HCT116 (cell line): ENCODE results near the gene OS9. TPM values are rescaled to one million over a fixed set of nuclear protein-coding genes. Genes with fewer than 3 reads are reported as not detected.
A peak's percentile ranks its signal among the peaks of the same experiment; 100 is the strongest.

Experiments
- ATAC-seq: fragments of 200-7000 bp; cut with Tn5 transposase; 2 replicates; pipeline ENCODE4 v1.9.1; 2020; ENCODE audit warnings: mild to moderate bottlenecking, moderate library complexity
- BruUV-seq: library from RNA; stranded (reverse); fragments of 400-500 nt; replicated peaks from 2 replicates; lab custom pipeline; 2021; lab: Mats Ljungman, UMichigan
- CTCF ChIA-PET: fragments of 300-600 bp; sonication (Branson Sonifier 250); formaldehyde crosslinking; loops from one replicate; lab custom pipeline; 2021; ENCODE audit warnings: antibody characterized with exemption; lab: Charles Lee
- POLR2A ChIA-PET: fragments of 300-600, 350-600 bp; sonication (Branson Sonifier 250); formaldehyde crosslinking; loops from one replicate; lab custom pipeline; 2021; ENCODE audit warnings: antibody characterized with exemption; lab: Charles Lee
- RAD21 ChIA-PET, 2 experiments: fragments of 300-600 bp; sonication (Branson Sonifier 250); formaldehyde crosslinking; loops; one replicate each; lab custom pipeline; 2023; ENCODE audit warnings: low total read pairs in 2 of 2; ENCODE audit not compliant: uncharacterized antibody in 2 of 2, unreplicated experiment in 2 of 2, low non-redundant PET in 1 of 2; lab: Charles Lee
- DNase-seq: peaks from one replicate; pipeline ENCODE4 v3.0.0-alpha.2; 2010; ENCODE audit warnings: low read depth, low spot score
- H2AFZ ChIP-seq: fragments of 200-600 bp; shearing (Covaris generic), sonication (generic); 2 replicates; pipeline ENCODE4 v1.6.1; 2017; ENCODE audit warnings: low read depth, mixed run types, mixed read lengths, antibody characterized with exemption, low read length; ENCODE audit not compliant: poor library complexity, severe bottlenecking
- H3K27ac ChIP-seq: 2 replicates; pipeline ENCODE4 v1.5.1; 2012; ENCODE audit warnings: low read depth, low read length
- H3K27me3 ChIP-seq: fragments of 200-600 bp; sonication (generic); 2 replicates; pipeline ENCODE4 v1.6.1; 2016; ENCODE audit warnings: mixed run types, low read length, mixed read lengths; ENCODE audit not compliant: insufficient read depth
- H3K36me3 ChIP-seq, 2 experiments: fragments of 200-500 bp in 1 of 2; fragments of 200-600 bp in 1 of 2; sonication (Bioruptor generic) in 1 of 2; sonication (generic) in 1 of 2; 2 replicates each; pipeline versions ENCODE4 v1.5.1 to v1.6.1; 2014 to 2016; ENCODE audit warnings: low read length in 2 of 2, inconsistent platforms in 1 of 2, mixed read lengths in 1 of 2, mixed run types in 1 of 2; ENCODE audit not compliant: insufficient read depth in 2 of 2, control insufficient read depth in 1 of 2
- H3K4me1 ChIP-seq, 2 experiments: fragments of 200-600 bp in 1 of 2; sonication (generic) in 1 of 2; 2 replicates each; pipeline versions ENCODE4 v1.5.1 to v1.6.1; 2012 to 2017; ENCODE audit warnings: low read length in 2 of 2, inconsistent platforms in 1 of 2, mild to moderate bottlenecking in 1 of 2, mixed read lengths in 1 of 2, mixed run types in 1 of 2, moderate library complexity in 1 of 2; ENCODE audit not compliant: insufficient read depth in 2 of 2, control insufficient read depth in 1 of 2
- H3K4me2 ChIP-seq: fragments of 200-600 bp; sonication (generic); 2 replicates; pipeline ENCODE4 v1.6.1; 2017; ENCODE audit warnings: mixed run types, low read length, mixed read lengths
- H3K4me3 ChIP-seq, 2 experiments: fragments of 200-600 bp in 1 of 2; sonication (generic) in 1 of 2; replicated peaks in 1 of 2; 2 replicates each; pipeline ENCODE4 v1.5.1; 2011 to 2016; ENCODE audit warnings: low read length in 2 of 2, control low read depth in 1 of 2, low read depth in 1 of 2, mild to moderate bottlenecking in 1 of 2, mixed read lengths in 1 of 2, mixed run types in 1 of 2
- H3K79me2 ChIP-seq: fragments of 200-600 bp; sonication (generic); 2 replicates; pipeline ENCODE4 v1.6.1; 2017; ENCODE audit warnings: mild to moderate bottlenecking, mixed run types, low read length, moderate library complexity, mixed read lengths; ENCODE audit not compliant: insufficient read depth
- H3K9ac ChIP-seq: fragments of 200-600 bp; sonication (generic); 2 replicates; pipeline ENCODE4 v1.6.1; 2016; ENCODE audit warnings: low read length, mixed read lengths
- H3K9me2 ChIP-seq: fragments of 200-600 bp; sonication (generic), shearing (Covaris generic); 2 replicates; pipeline ENCODE4 v1.6.1; 2017; ENCODE audit warnings: mixed run types, mild to moderate bottlenecking, moderate library complexity; ENCODE audit not compliant: insufficient read depth
- H3K9me3 ChIP-seq, 2 experiments: fragments of 200-500 bp in 1 of 2; fragments of 200-600 bp in 1 of 2; sonication (Bioruptor generic) in 1 of 2; sonication (generic) in 1 of 2; 2 replicates each; pipeline ENCODE4 v1.6.1; 2014 to 2017; ENCODE audit warnings: low read length in 2 of 2, mixed read lengths in 2 of 2, inconsistent platforms in 1 of 2, low read depth in 1 of 2, mild to moderate bottlenecking in 1 of 2, mixed run types in 1 of 2, moderate library complexity in 1 of 2; ENCODE audit not compliant: control insufficient read depth in 1 of 2, insufficient read depth in 1 of 2
- H4K20me1 ChIP-seq: fragments of 200-600 bp; sonication (generic), shearing (Covaris generic); 2 replicates; pipeline ENCODE4 v1.6.1; 2017; ENCODE audit warnings: mixed run types, mild to moderate bottlenecking, moderate library complexity; ENCODE audit not compliant: insufficient read depth
- ATF3 ChIP-seq: IDR thresholded peaks from 2 replicates; pipeline ENCODE4 v1.6.1; 2012
- CBX3 ChIP-seq: IDR thresholded peaks from 2 replicates; pipeline ENCODE4 v1.6.1; 2012; ENCODE audit warnings: low read depth
- CEBPB ChIP-seq: IDR thresholded peaks from 2 replicates; pipeline ENCODE4 v1.6.1; 2012; ENCODE audit warnings: low read depth
- EGR1 ChIP-seq: IDR thresholded peaks from 2 replicates; pipeline ENCODE4 v1.6.1; 2012; ENCODE audit warnings: low read depth
- ELF1 ChIP-seq: IDR thresholded peaks from 2 replicates; pipeline ENCODE4 v1.6.1; 2012; ENCODE audit warnings: low read depth, borderline replicate concordance
- EZH2phosphoT487 ChIP-seq: fragments of 200-600 bp; IDR thresholded peaks from 2 replicates; pipeline ENCODE4 v1.6.1; 2018; ENCODE audit warnings: antibody characterized with exemption, borderline replicate concordance
- FOSL1 ChIP-seq: IDR thresholded peaks from 2 replicates; pipeline ENCODE4 v1.6.1; 2012; ENCODE audit warnings: low read depth
- JUND ChIP-seq: IDR thresholded peaks from 2 replicates; pipeline ENCODE4 v1.6.1; 2012
- MAX ChIP-seq: IDR thresholded peaks from 2 replicates; pipeline ENCODE4 v1.6.1; 2012
- POLR2AphosphoS5 ChIP-seq: IDR thresholded peaks from 2 replicates; pipeline ENCODE4 v1.6.1; 2011; ENCODE audit warnings: mild to moderate bottlenecking, low read depth, low read length, moderate library complexity
- RAD21 ChIP-seq: IDR thresholded peaks from 2 replicates; pipeline ENCODE4 v1.6.1; 2012; ENCODE audit warnings: low read depth, mild to moderate bottlenecking
- REST ChIP-seq: IDR thresholded peaks from 2 replicates; pipeline ENCODE4 v1.6.1; 2012; ENCODE audit warnings: low read depth
- SIN3A ChIP-seq: IDR thresholded peaks from 2 replicates; pipeline ENCODE4 v1.6.1; 2012; ENCODE audit warnings: low read depth
- SP1 ChIP-seq: IDR thresholded peaks from 2 replicates; pipeline ENCODE4 v1.6.1; 2012; ENCODE audit warnings: low read depth
- SRF ChIP-seq: IDR thresholded peaks from 2 replicates; pipeline ENCODE4 v1.6.1; 2012; ENCODE audit warnings: low read depth
- YY1 ChIP-seq: IDR thresholded peaks from 2 replicates; pipeline ENCODE4 v1.6.1; 2011; ENCODE audit warnings: low read length, low read depth, moderate library complexity, mild to moderate bottlenecking; ENCODE audit not compliant: insufficient replicate concordance; ENCODE audit errors: extremely low read depth
- ZFX ChIP-seq: fragments of 450-650 bp; IDR thresholded peaks from 2 replicates; pipeline ENCODE4 v1.6.1; 2017
- ZNF274 ChIP-seq: fragments of 200-500 bp; sonication (Bioruptor generic); IDR thresholded peaks from 2 replicates; pipeline ENCODE4 v1.6.1; 2014; ENCODE audit warnings: mild to moderate bottlenecking, low read depth, low read length, inconsistent platforms
- intact Hi-C: fragments of 100-400 bp; cut with micrococcal nuclease; formaldehyde crosslinking; loops from 2 replicates; pipeline ENCODE4 v1.10.0; 2022
- total RNA-seq: library from RNA; stranded (reverse); gene quantifications from one replicate; pipeline ENCODE4 v1.2.1, GENCODE V29; 2021; ENCODE audit not compliant: unreplicated experiment
- TF ChIP-seq, protein P1 (sequence below), 3 experiments: fragments of 200-600 bp in 1 of 3; sonication (generic) in 1 of 3; IDR thresholded peaks in 2 of 3; conservative IDR thresholded peaks in 1 of 3; 2 replicates each; pipeline ENCODE4 v1.5.1; 2012 to 2017; ENCODE audit warnings: low read depth in 2 of 3, low read length in 2 of 3, antibody characterized with exemption in 1 of 3, borderline replicate concordance in 1 of 3, control low read depth in 1 of 3, mild to moderate bottlenecking in 1 of 3, mixed read lengths in 1 of 3, mixed run types in 1 of 3, moderate library complexity in 1 of 3; ENCODE audit not compliant: insufficient read depth in 1 of 3

OS9 gene
- total RNA-seq, 1 experiment from 2014 or later: 98.4 TPM

- Histone ChIP-seq H3K79me2 (no peaks in the 10 kb centered on the region), H3K4me3 (peak overlapping the region; percentile 69 to 76)
- no peak for DNase-seq
- no peak for TF ChIP-seq ZFX
- no peak for TF ChIP-seq YY1
- TF ChIP-seq SIN3A: no peak
- TF ChIP-seq EGR1: no peak
- no peak for TF ChIP-seq CBX3
- TF ChIP-seq ZNF274: no peak
- TF ChIP-seq ATF3: no peak
- no peak for TF ChIP-seq FOSL1
- no peak for TF ChIP-seq JUND
- TF ChIP-seq SRF: no peak
- TF ChIP-seq MAX: no peak
- no peak for TF ChIP-seq REST
- no peak for TF ChIP-seq POLR2AphosphoS5
- TF ChIP-seq SP1: no peak
- no peak for TF ChIP-seq RAD21
- no peak for TF ChIP-seq ELF1
- no peak for TF ChIP-seq EZH2phosphoT487
- TF ChIP-seq, protein P1, sequence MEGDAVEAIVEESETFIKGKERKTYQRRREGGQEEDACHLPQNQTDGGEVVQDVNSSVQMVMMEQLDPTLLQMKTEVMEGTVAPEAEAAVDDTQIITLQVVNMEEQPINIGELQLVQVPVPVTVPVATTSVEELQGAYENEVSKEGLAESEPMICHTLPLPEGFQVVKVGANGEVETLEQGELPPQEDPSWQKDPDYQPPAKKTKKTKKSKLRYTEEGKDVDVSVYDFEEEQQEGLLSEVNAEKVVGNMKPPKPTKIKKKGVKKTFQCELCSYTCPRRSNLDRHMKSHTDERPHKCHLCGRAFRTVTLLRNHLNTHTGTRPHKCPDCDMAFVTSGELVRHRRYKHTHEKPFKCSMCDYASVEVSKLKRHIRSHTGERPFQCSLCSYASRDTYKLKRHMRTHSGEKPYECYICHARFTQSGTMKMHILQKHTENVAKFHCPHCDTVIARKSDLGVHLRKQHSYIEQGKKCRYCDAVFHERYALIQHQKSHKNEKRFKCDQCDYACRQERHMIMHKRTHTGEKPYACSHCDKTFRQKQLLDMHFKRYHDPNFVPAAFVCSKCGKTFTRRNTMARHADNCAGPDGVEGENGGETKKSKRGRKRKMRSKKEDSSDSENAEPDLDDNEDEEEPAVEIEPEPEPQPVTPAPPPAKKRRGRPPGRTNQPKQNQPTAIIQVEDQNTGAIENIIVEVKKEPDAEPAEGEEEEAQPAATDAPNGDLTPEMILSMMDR (IDR thresholded peaks at IDR 0.05 in 2 of 3, conservative IDR thresholded peaks at IDR 0.05 in 1 of 3; ENCODE audit: borderline replicate concordance in 1 of 3, insufficient read depth in 1 of 3, low read depth in 2 of 3, low read length in 2 of 3): no peak
- no peak for TF ChIP-seq CEBPB
- TF ChIP-seq, all 23 proteins: peak for 0
- intact Hi-C loops: loop anchor here (2.0 kb wide), 1 partner anchor 17 kb away; no protein-coding TSS in a partner anchor
- Histone ChIP-seq H3K27ac (peak overlapping the region; percentile 76; the same call in 1 of the 2 replicates), H2AFZ (no peak overlapping the region), H3K9ac (peak overlapping the region; percentile 90), H4K20me1 (no peaks in the 10 kb centered on the region), H3K9me2 (no peaks in the 10 kb centered on the region), H3K27me3 (no peaks in the 10 kb centered on the region), H3K4me2 (peak overlapping the region; percentile 91), H3K9me3 (no peaks in the 10 kb centered on the region), H3K4me1 (peaks cover 10 to 36% of the 10 kb centered on the region in 2 experiments; a peak in 3 of 4 replicates), H3K36me3 (peaks cover 5 to 9% of the 10 kb centered on the region in 2 experiments; a peak in 3 of 4 replicates)
- ATAC-seq: no peak
- ChIA-PET RAD21 (interaction anchor here in 1 of 2 experiments (1.2 kb wide), 1 partner anchor 103 kb away, joined by 3 read pairs; no protein-coding TSS in a partner anchor), POLR2A (interaction anchor here (1.0 to 1.6 kb wide), 4 partner anchors 13 to 107 kb away, joined by 4 to 7 read pairs (median 6); no protein-coding TSS in a partner anchor), CTCF (interaction anchor here (0.9 to 1.7 kb wide), 3 partner anchors 13 to 18 kb away, joined by 3 to 11 read pairs (median 10); no protein-coding TSS in a partner anchor)
- no TSS peak for BruUV-seq
Measured at GRCh38 chr12:57743769-57744168, 49.8 kb downstream of the OS9 start.
